GM23338 (cell line): ENCODE measurements around the gene CHST12. TPM values are rescaled to one million over a fixed set of nuclear protein-coding genes. Genes with fewer than 3 reads are reported as not detected.

Experiments used
- ATAC-seq: fragments of 200-7000 bp; cut with Tn5 transposase; 3 replicates; pipeline ENCODE4 v1.9.1; 2020
- DNase-seq: peaks from one replicate; pipeline ENCODE4 v3.0.0-alpha.2; 2015; ENCODE audit warnings: low spot score
- H2AFZ ChIP-seq: fragments of 200-600 bp; sonication (generic); 2 replicates; pipeline ENCODE4 v1.8.0; 2016; ENCODE audit warnings: antibody characterized with exemption, mild to moderate bottlenecking, moderate library complexity
- H3F3A ChIP-seq: fragments of 200-600 bp; sonication (generic); replicated peaks from 2 replicates; pipeline ENCODE4 v1.8.0; 2017; ENCODE audit warnings: antibody characterized with exemption, mixed run types, low read depth
- H3K27ac ChIP-seq: fragments of 200-600 bp; sonication (generic); 2 replicates; pipeline ENCODE4 v1.6.1; 2016; ENCODE audit warnings: low read depth
- H3K27me3 ChIP-seq: fragments of 200-600 bp; sonication (generic); 2 replicates; pipeline ENCODE4 v1.8.0; 2016; ENCODE audit warnings: mild to moderate bottlenecking, mixed run types, moderate library complexity; ENCODE audit not compliant: insufficient read depth
- H3K36me3 ChIP-seq: fragments of 200-600 bp; sonication (generic); 2 replicates; pipeline ENCODE4 v1.8.0; 2016; ENCODE audit warnings: mild to moderate bottlenecking; ENCODE audit not compliant: insufficient read depth
- H3K4me1 ChIP-seq: fragments of 200-600 bp; sonication (generic); 2 replicates; pipeline ENCODE4 v1.8.0; 2016; ENCODE audit warnings: mild to moderate bottlenecking, moderate library complexity; ENCODE audit not compliant: insufficient read depth
- H3K4me2 ChIP-seq: fragments of 200-600 bp; sonication (generic); 2 replicates; pipeline ENCODE4 v1.7.1; 2017; ENCODE audit warnings: mixed run types
- H3K4me3 ChIP-seq: fragments of 200-600 bp; sonication (generic); 2 replicates; pipeline ENCODE4 v1.6.1; 2016; ENCODE audit warnings: mixed run types
- H3K79me2 ChIP-seq: fragments of 200-600 bp; sonication (generic); replicated peaks from 2 replicates; pipeline ENCODE4 v1.8.0; 2017; ENCODE audit warnings: mild to moderate bottlenecking; ENCODE audit not compliant: insufficient read depth
- H3K9me2 ChIP-seq: fragments of 200-600 bp; sonication (generic); 2 replicates; pipeline ENCODE4 v1.8.0; 2017; ENCODE audit not compliant: insufficient read depth
- H4K20me1 ChIP-seq: fragments of 200-600 bp; sonication (generic); replicated peaks from 2 replicates; pipeline ENCODE4 v1.8.0; 2017; ENCODE audit warnings: mild to moderate bottlenecking; ENCODE audit not compliant: insufficient read depth
- H3K27ac Mint-ChIP-seq: 2 replicates; pipeline ENCODE4 v1.8.0; 2020; ENCODE audit warnings: inconsistent platforms, mild to moderate bottlenecking, moderate library complexity, mixed read lengths
- H3K27me3 Mint-ChIP-seq: 3 replicates; pipeline ENCODE4 v1.8.0; 2022; ENCODE audit warnings: low read depth, mild to moderate bottlenecking, moderate library complexity, mixed read lengths, inconsistent platforms; ENCODE audit not compliant: insufficient read depth, poor library complexity
- H3K36me3 Mint-ChIP-seq: 3 replicates; pipeline ENCODE4 v1.8.0; 2021; ENCODE audit warnings: low read depth, mild to moderate bottlenecking, inconsistent platforms, moderate library complexity, mixed read lengths
- H3K4me1 Mint-ChIP-seq: 3 replicates; pipeline ENCODE4 v1.8.0; 2020; ENCODE audit warnings: mild to moderate bottlenecking, inconsistent platforms, mixed read lengths
- H3K4me3 Mint-ChIP-seq: 3 replicates; pipeline ENCODE4 v1.8.0; 2021; ENCODE audit warnings: moderate library complexity, mild to moderate bottlenecking, inconsistent platforms, mixed read lengths
- H3K9me3 Mint-ChIP-seq: 3 replicates; pipeline ENCODE4 v1.8.0; 2020; ENCODE audit warnings: moderate library complexity, mild to moderate bottlenecking, inconsistent platforms, mixed read lengths
- CREB1 ChIP-seq: fragments of 250-450 bp; sonication (Bioruptor Pico); IDR thresholded peaks from 2 replicates; pipeline ENCODE4 v1.5.0; 2020; ENCODE audit warnings: low read depth, mild to moderate bottlenecking, moderate library complexity
- ETS1 ChIP-seq: IDR thresholded peaks from 2 replicates; pipeline ENCODE4 v1.6.1; 2016; ENCODE audit warnings: antibody characterized with exemption
- EZH2 ChIP-seq: fragments of 200-600 bp; sonication (generic); IDR thresholded peaks from one replicate; pipeline ENCODE4 v1.8.0; 2017; ENCODE audit warnings: antibody characterized with exemption, mild to moderate bottlenecking, low read depth; ENCODE audit not compliant: unreplicated experiment
- EZH2phosphoT487 ChIP-seq: fragments of 200-600 bp; sonication (generic); IDR thresholded peaks from one replicate; pipeline ENCODE4 v1.8.1; 2018; ENCODE audit warnings: antibody characterized with exemption; ENCODE audit not compliant: unreplicated experiment
- JUNB ChIP-seq: IDR thresholded peaks from one replicate; pipeline ENCODE4 v1.6.1; 2016; ENCODE audit warnings: antibody characterized with exemption; ENCODE audit not compliant: unreplicated experiment
- NANOG ChIP-seq: IDR thresholded peaks from 2 replicates; pipeline ENCODE4 v1.6.1; 2016; ENCODE audit warnings: antibody characterized with exemption, borderline replicate concordance
- POLR2AphosphoS5 ChIP-seq: IDR thresholded peaks from 2 replicates; pipeline ENCODE4 v1.6.1; 2016; ENCODE audit warnings: antibody characterized with exemption, low read depth
- STAT1 ChIP-seq: IDR thresholded peaks from one replicate; pipeline ENCODE4 v1.6.1; 2016; ENCODE audit warnings: antibody characterized with exemption; ENCODE audit not compliant: unreplicated experiment
- ZNF114 ChIP-seq: fragments of 250-450 bp; sonication (Bioruptor Pico); IDR thresholded peaks from 2 replicates; pipeline ENCODE4 v1.5.0; 2020; ENCODE audit warnings: mild to moderate bottlenecking, moderate library complexity
- ZNF331 ChIP-seq: fragments of 250-450 bp; sonication (Bioruptor Pico); IDR thresholded peaks from 2 replicates; pipeline ENCODE4 v1.5.0; 2020; ENCODE audit warnings: low read depth, mild to moderate bottlenecking, moderate library complexity
- ZNF462 ChIP-seq: fragments of 250-450 bp; sonication (Bioruptor Pico); IDR thresholded peaks from 2 replicates; pipeline ENCODE4 v1.5.0; 2020; ENCODE audit warnings: mild to moderate bottlenecking, moderate library complexity
- polyA plus RNA-seq: library from polyadenylated mRNA; unstranded; fragments of >200 nt; fragmentation: Nextera tagmentation; extraction: Ambion mirVana; gene quantifications from 2 replicates; pipeline ENCODE4 v1.2.1, GENCODE V29; 2016
- total RNA-seq: library from RNA; depleted of rRNA; stranded (reverse); fragments of >200 nt; shearing (Covaris generic); gene quantifications from 2 replicates; pipeline ENCODE4 v1.2.3, GENCODE V29; 2014
- TF ChIP-seq, protein P1 (sequence below), 2 experiments: fragments of 200-600 bp in 1 of 2; sonication (generic) in 1 of 2; conservative IDR thresholded peaks; 2 replicates each; pipeline versions ENCODE4 v1.5.1 to v1.6.1; 2016 to 2017; ENCODE audit warnings: antibody characterized with exemption in 2 of 2, low read depth in 2 of 2, mild to moderate bottlenecking in 2 of 2, moderate library complexity in 1 of 2
- TF ChIP-seq, protein P2 (sequence below): IDR thresholded peaks from one replicate; pipeline ENCODE4 v1.6.1; 2018; ENCODE audit warnings: antibody characterized with exemption; ENCODE audit not compliant: unreplicated experiment

Gene CHST12
- total and polyA plus RNA-seq, 2 experiments from 2014 or later, result 10.1 to 14.6 TPM

DNA sequence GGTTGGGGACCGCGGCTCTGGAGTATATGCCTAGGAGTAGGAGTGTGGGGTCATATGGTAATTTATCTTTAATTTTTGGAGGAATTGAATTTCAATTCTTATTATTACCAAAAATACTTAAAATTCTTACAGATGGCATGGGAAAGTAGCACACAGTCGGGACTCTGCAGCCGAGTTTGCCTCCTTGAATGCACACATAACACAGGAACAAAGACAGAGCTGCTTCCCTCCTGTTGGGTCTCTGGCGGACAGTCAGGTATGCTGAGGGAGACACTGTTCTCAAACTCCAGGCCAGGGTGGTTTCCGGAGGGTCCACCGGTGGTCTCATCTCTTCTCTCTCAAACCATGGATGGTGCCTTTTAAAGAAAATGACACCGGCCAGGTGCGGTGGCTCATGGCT, 40.1 kb downstream of the CHST12 start:
- no peak overlapping the region for H2AFZ ChIP-seq
- H3K4me2 ChIP-seq, result no peak overlapping the region
- no peaks in the 10 kb centered on the region for H3K9me2 ChIP-seq
- peaks cover 6% of the 10 kb centered on the region; the same call in 2 of the 3 replicates for H3K4me1 Mint-ChIP-seq
- no peaks in the 10 kb centered on the region for H3K36me3 ChIP-seq
- no peak overlapping the region for H3K4me3 Mint-ChIP-seq
- H3F3A ChIP-seq, result no peaks in the 10 kb centered on the region
- no peaks in the 10 kb centered on the region for H3K27me3 ChIP-seq
- no peaks in the 10 kb centered on the region; the same call in 1 of the 2 replicates for H4K20me1 ChIP-seq
- H3K4me3 ChIP-seq, result no peak overlapping the region
- H3K27me3 Mint-ChIP-seq, result peaks cover 6% of the 10 kb centered on the region
- ATAC-seq (no peak), DNase-seq (no peak)
- H3K4me1 ChIP-seq, result no peaks in the 10 kb centered on the region
- no peak overlapping the region for H3K27ac Mint-ChIP-seq
- TF ChIP-seq ETS1 (no peak), ZNF114 (CRISPR knock-in tag) (no peak), EZH2 (no peak), NANOG (no peak), CREB1 (CRISPR knock-in tag) (no peak), ZNF462 (CRISPR knock-in tag) (no peak), JUNB (no peak), POLR2AphosphoS5 (no peak), STAT1 (no peak), ZNF331 (CRISPR knock-in tag) (no peak), EZH2phosphoT487 (no peak)
- TF ChIP-seq, protein P1, sequence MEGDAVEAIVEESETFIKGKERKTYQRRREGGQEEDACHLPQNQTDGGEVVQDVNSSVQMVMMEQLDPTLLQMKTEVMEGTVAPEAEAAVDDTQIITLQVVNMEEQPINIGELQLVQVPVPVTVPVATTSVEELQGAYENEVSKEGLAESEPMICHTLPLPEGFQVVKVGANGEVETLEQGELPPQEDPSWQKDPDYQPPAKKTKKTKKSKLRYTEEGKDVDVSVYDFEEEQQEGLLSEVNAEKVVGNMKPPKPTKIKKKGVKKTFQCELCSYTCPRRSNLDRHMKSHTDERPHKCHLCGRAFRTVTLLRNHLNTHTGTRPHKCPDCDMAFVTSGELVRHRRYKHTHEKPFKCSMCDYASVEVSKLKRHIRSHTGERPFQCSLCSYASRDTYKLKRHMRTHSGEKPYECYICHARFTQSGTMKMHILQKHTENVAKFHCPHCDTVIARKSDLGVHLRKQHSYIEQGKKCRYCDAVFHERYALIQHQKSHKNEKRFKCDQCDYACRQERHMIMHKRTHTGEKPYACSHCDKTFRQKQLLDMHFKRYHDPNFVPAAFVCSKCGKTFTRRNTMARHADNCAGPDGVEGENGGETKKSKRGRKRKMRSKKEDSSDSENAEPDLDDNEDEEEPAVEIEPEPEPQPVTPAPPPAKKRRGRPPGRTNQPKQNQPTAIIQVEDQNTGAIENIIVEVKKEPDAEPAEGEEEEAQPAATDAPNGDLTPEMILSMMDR (conservative IDR thresholded peaks at IDR 0.05; ENCODE audit: low read depth in 2 of 2), result no peak
- TF ChIP-seq, protein P2, sequence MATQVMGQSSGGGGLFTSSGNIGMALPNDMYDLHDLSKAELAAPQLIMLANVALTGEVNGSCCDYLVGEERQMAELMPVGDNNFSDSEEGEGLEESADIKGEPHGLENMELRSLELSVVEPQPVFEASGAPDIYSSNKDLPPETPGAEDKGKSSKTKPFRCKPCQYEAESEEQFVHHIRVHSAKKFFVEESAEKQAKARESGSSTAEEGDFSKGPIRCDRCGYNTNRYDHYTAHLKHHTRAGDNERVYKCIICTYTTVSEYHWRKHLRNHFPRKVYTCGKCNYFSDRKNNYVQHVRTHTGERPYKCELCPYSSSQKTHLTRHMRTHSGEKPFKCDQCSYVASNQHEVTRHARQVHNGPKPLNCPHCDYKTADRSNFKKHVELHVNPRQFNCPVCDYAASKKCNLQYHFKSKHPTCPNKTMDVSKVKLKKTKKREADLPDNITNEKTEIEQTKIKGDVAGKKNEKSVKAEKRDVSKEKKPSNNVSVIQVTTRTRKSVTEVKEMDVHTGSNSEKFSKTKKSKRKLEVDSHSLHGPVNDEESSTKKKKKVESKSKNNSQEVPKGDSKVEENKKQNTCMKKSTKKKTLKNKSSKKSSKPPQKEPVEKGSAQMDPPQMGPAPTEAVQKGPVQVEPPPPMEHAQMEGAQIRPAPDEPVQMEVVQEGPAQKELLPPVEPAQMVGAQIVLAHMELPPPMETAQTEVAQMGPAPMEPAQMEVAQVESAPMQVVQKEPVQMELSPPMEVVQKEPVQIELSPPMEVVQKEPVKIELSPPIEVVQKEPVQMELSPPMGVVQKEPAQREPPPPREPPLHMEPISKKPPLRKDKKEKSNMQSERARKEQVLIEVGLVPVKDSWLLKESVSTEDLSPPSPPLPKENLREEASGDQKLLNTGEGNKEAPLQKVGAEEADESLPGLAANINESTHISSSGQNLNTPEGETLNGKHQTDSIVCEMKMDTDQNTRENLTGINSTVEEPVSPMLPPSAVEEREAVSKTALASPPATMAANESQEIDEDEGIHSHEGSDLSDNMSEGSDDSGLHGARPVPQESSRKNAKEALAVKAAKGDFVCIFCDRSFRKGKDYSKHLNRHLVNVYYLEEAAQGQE, result no peak
- no peaks in the 10 kb centered on the region for H3K9me3 Mint-ChIP-seq
- no peak overlapping the region for H3K27ac ChIP-seq
- H3K79me2 ChIP-seq, result no peaks in the 10 kb centered on the region
- peaks cover 5% of the 10 kb centered on the region; the same call in 1 of the 3 replicates for H3K36me3 Mint-ChIP-seq
